Adipocyte (in vitro differentiated cells): ENCODE measurements around the gene FSTL4.

Source experiments
- DNase-seq: peaks from one replicate; pipeline ENCODE4 v3.0.0-alpha.2; 2015; ENCODE audit warnings: low read depth
- H3K27me3 ChIP-seq: replicated peaks from 2 replicates; pipeline ENCODE4 v1.7.0; 2013; ENCODE audit warnings: mild to moderate bottlenecking, low read length, moderate library complexity; ENCODE audit not compliant: control insufficient read depth, insufficient read depth
- H3K36me3 ChIP-seq: 2 replicates; pipeline ENCODE4 v1.7.0; 2013; ENCODE audit warnings: low read length, mild to moderate bottlenecking, moderate library complexity; ENCODE audit not compliant: control insufficient read depth, insufficient read depth, severe bottlenecking
- H3K4me1 ChIP-seq: 2 replicates; pipeline ENCODE4 v1.7.0; 2013; ENCODE audit warnings: mild to moderate bottlenecking, low read length, moderate library complexity; ENCODE audit not compliant: control insufficient read depth, insufficient read depth
- H3K4me3 ChIP-seq: 2 replicates; pipeline ENCODE4 v1.7.0; 2013; ENCODE audit warnings: mild to moderate bottlenecking, low read length, moderate library complexity
- H3K9ac ChIP-seq: 2 replicates; pipeline ENCODE4 v1.7.0; 2013; ENCODE audit warnings: mild to moderate bottlenecking, low read length, moderate library complexity
- H3K9me3 ChIP-seq: 2 replicates; pipeline ENCODE4 v1.7.0; 2013; ENCODE audit warnings: mild to moderate bottlenecking, low read length, moderate library complexity; ENCODE audit not compliant: control insufficient read depth

Gene FSTL4

DNA sequence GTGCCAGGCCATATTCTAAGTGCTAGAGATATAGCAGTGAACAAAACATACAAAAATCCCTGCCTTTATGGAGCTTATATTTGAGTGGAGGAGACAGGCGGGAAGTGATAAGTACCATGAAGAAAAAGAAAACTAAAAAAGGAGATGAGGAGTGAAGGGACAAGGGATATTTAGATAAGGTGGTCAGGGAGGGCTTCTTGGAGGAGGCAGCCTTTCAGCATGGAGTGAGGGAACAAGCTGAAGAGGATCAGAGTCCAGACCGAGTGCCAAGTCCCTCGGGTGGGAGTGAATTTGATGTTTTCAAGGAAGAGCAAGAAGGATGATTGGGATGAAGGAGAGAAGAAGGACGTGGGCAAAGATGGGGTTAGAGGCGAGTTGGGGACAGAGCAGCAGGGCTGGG lies 190.5 kb downstream of the FSTL4 start:
- no peak overlapping the region for H3K4me3 ChIP-seq
- no peak for DNase-seq
- H3K4me1 ChIP-seq, result peaks cover 5% of the 10 kb centered on the region
- H3K27me3 ChIP-seq, result peaks cover 27% of the 10 kb centered on the region
- H3K9ac ChIP-seq, result no peak overlapping the region
- H3K36me3 ChIP-seq, result no peaks in the 10 kb centered on the region
- H3K9me3 ChIP-seq, result peaks cover 2% of the 10 kb centered on the region

- H3K4me1 ChIP-seq, result peaks cover 5% of the 10 kb centered on the region
- H3K27me3 ChIP-seq, result peaks cover 25% of the 10 kb centered on the region
- peaks cover 2% of the 10 kb centered on the region for H3K9me3 ChIP-seq
- no peak for DNase-seq
- H3K9ac ChIP-seq, result no peak overlapping the region
- H3K4me3 ChIP-seq, result no peak overlapping the region
- H3K36me3 ChIP-seq, result no peaks in the 10 kb centered on the region
These were observed 190.9 kb downstream of the FSTL4 start for GRCh38 chr5:133421394-133421793.

DNA sequence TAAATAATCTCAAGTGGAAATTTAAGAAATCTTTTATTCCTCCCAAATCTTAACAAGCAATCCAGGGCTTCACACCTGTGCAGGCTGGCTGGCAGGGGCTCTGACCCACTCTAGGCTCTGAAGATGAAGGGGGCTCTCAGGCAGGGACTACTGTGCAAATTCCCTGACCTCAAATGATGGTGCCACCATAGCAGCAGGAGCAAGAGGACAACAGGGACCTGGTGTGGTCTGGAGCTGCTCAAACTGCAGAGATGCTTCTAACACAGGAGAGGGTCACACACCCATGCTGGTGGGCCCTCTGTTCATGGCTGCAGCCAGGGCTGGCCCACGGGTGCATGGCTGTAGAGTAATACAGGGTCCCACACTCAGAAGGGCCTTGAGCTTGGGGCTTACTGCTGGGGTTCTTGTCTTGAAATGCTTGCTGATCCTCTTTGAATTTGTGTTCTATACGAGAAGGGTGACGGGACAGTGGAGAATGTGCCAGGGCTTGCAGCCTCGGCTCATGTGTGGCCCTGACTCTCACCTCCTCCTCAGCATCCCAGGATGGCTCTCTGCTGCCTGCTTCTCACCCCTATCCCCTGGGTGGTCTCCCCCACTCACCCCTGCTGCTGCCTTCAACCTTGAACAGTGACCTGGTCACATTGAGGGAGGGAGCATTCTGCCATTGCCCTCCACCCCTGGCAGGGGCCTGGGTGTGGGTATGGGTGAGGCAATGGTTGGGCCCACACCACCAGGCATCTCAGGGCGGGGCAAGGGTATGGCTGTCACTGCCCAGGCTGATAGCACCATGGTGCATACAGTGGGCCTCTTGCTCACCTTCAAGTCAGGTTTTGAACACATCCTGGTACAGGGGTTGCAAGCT lies 191.7 kb downstream of the FSTL4 start:
- Histone ChIP-seq H3K27me3 (peaks cover 26% of the 10 kb centered on the region), H3K4me1 (peaks cover 5% of the 10 kb centered on the region), H3K9me3 (peaks cover 2% of the 10 kb centered on the region), H3K4me3 (no peak overlapping the region), H3K9ac (no peak overlapping the region), H3K36me3 (no peaks in the 10 kb centered on the region)
- DNase-seq, result no peak

DNA sequence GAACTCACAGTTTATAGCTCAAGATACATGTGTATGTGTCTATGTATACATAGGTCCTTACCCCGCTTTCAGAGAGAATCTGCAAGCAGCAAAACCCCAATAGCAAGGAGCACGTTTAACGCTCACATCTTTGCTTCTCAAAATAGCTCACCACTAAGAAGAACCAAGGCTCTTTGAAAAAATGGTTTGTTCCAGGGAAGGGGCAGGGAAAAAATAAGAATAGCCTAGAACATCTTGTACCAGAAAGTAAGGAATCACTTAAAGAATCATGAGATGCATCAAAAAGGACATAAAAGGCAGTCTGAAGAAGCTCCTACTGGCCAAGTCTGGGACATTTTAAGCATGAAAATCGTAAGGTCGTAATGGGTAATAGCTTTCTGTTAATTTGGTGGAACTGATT lies 196.4 kb downstream of the FSTL4 start:
- no peaks in the 10 kb centered on the region for H3K36me3 ChIP-seq
- no peaks in the 10 kb centered on the region for H3K4me1 ChIP-seq
- no peak for DNase-seq

DNA sequence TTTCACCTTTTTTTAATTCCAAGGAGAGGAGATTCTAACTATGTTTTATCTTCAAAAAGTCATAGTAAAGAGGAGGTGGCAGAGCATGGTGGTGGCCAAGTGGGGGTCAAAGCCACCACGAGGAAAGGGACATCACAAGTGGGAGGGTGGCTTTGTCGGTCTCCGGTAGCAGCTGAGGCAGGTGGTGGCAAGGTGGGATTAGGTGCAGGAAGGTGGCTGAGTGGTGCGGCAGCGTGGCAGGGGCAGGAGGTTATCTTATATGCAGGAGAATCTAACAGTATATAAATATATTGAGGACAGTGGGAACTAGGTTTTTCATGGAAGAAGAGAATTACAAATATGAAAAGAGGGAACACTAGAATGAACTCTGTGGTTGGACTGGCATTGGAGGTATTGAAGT lies 196.8 kb downstream of the FSTL4 start:
- no peak for DNase-seq
- no peaks in the 10 kb centered on the region for H3K36me3 ChIP-seq
- H3K4me1 ChIP-seq, result no peaks in the 10 kb centered on the region
- peaks cover 36% of the 10 kb centered on the region for H3K27me3 ChIP-seq
- no peak overlapping the region for H3K9ac ChIP-seq
- peaks cover 2% of the 10 kb centered on the region for H3K9me3 ChIP-seq
- no peak overlapping the region for H3K4me3 ChIP-seq

More for the DNA sequence above, 196.4 kb downstream of the FSTL4 start:
- Histone ChIP-seq H3K9ac (no peak overlapping the region), H3K27me3 (peaks cover 37% of the 10 kb centered on the region), H3K9me3 (peaks cover 2% of the 10 kb centered on the region), H3K4me3 (no peak overlapping the region)

DNA sequence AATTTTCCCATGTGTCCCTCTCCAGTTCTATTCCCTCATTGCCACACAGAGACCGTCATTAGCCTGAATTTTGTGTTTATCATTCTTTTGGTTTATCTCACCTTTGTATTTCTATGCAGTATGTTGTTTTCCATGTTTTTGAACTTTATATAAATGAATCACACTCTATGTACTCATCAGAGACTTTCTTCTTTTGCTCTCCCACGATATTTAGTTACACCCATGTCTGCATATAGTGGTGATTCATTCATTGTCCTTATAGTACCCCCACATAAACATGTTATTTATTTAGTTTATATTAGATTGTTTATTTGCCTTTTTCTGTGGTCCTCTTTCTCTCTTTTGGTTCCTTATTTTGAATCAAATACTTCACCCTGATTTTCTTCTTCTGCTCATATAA lies 199.7 kb downstream of the FSTL4 start:
- H3K27me3 ChIP-seq, result peaks cover 50% of the 10 kb centered on the region
- H3K9me3 ChIP-seq, result no peaks in the 10 kb centered on the region

GRCh38 chr5:133410335-133410828 lies 202.0 kb downstream of the FSTL4 start:
- no peaks in the 10 kb centered on the region for H3K4me1 ChIP-seq
- DNase-seq, result no peak
- no peaks in the 10 kb centered on the region for H3K36me3 ChIP-seq

More for the DNA sequence above, 199.7 kb downstream of the FSTL4 start:
- no peaks in the 10 kb centered on the region for H3K4me1 ChIP-seq
- no peak overlapping the region for H3K4me3 ChIP-seq
- H3K9ac ChIP-seq, result no peak overlapping the region
- H3K36me3 ChIP-seq, result no peaks in the 10 kb centered on the region
- DNase-seq, result no peak

DNA sequence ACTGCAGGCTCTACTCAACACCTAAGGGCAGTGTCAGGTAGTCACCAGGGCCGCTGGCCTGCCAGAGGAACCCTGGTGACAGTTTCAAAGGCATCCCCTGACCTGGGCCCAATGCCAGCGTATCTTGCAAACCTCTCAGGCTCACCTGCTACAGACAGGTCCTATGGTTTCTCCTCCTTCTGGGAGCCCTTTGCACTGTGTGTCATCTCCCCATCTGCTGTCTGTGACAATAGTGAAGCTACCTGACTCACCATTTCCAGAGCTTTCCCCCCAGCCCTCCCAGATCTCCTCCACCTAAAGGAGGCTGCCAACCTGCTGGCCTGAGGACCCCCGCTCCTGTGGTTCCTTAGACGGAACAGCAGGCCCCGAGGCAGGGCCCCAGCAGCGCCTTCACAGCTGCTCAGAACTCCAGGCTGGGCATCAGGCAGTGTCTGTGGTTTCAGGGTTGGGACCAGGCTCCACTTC lies 203.1 kb downstream of the FSTL4 start:
- Histone ChIP-seq H3K9ac (no peak overlapping the region), H3K4me3 (no peak overlapping the region), H3K9me3 (no peaks in the 10 kb centered on the region), H3K27me3 (peaks cover 38% of the 10 kb centered on the region), H3K4me1 (no peaks in the 10 kb centered on the region), H3K36me3 (no peaks in the 10 kb centered on the region)
- no peak for DNase-seq

More at GRCh38 chr5:133410335-133410828, 202.0 kb downstream of the FSTL4 start:
- Histone ChIP-seq H3K4me3 (no peak overlapping the region), H3K27me3 (peaks cover 48% of the 10 kb centered on the region), H3K9me3 (no peaks in the 10 kb centered on the region), H3K9ac (no peak overlapping the region)

GRCh38 chr5:133408322-133408721 lies 204.0 kb downstream of the FSTL4 start:
- no peak overlapping the region for H3K9ac ChIP-seq
- no peaks in the 10 kb centered on the region for H3K36me3 ChIP-seq
- no peaks in the 10 kb centered on the region for H3K4me1 ChIP-seq
- DNase-seq, result no peak
- H3K4me3 ChIP-seq, result no peak overlapping the region
- H3K27me3 ChIP-seq, result peaks cover 41% of the 10 kb centered on the region
- H3K9me3 ChIP-seq, result no peaks in the 10 kb centered on the region

- no peak overlapping the region for H3K4me3 ChIP-seq
- H3K9ac ChIP-seq, result no peak overlapping the region
- no peaks in the 10 kb centered on the region for H3K4me1 ChIP-seq
- no peaks in the 10 kb centered on the region for H3K9me3 ChIP-seq
- no peak for DNase-seq
- peaks cover 41% of the 10 kb centered on the region for H3K27me3 ChIP-seq
- H3K36me3 ChIP-seq, result no peaks in the 10 kb centered on the region
These were observed 205.2 kb downstream of the FSTL4 start for GRCh38 chr5:133406977-133407632.

DNA sequence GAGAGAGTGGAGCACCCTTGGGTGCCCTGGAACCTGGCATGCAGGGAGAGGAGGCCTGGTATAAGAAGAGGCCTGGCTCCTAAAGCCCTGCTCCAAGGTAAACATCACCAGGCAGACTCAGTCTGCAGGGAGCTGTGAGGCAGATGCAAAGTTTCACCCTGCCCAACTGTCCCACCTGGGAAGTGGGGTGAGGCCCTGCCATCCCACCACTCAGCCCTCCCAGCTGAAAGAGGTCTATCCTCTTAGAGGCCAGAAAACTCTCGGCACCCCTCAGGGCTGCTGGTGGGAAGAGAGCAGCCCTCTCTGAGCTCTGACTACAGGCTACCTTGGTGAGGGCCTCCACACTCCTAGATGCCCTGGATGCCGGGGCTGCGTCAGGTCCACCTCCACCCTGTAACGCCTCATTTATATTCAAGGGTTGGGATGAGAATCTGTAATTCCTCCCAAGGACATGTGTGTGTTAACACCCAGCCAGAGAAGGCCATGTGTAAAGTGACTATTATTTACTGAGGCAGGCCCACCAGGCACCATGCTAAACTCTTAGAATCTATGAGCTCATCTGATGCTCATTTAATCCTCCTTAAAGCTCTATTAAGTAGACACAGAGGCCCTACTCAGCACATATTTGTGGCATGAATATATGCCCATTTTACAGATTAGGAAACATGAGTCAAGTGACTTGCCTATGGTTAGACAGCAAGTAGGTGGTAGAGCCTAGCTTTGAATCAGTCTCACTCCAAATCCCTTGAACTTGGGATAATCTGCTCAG lies 205.9 kb downstream of the FSTL4 start:
- no peaks in the 10 kb centered on the region for H3K36me3 ChIP-seq
- H3K9me3 ChIP-seq, result no peaks in the 10 kb centered on the region
- no peak overlapping the region for H3K9ac ChIP-seq
- H3K4me3 ChIP-seq, result no peak overlapping the region
- DNase-seq, result no peak
- H3K27me3 ChIP-seq, result peaks cover 39% of the 10 kb centered on the region
- H3K4me1 ChIP-seq, result no peaks in the 10 kb centered on the region
